K562 (cell line): Measurements from ENCODE around the gene DYNLT2B. TPM values are rescaled to one million over a fixed set of nuclear protein-coding genes. Genes with fewer than 3 reads are reported as not detected.
A peak's percentile ranks its signal among the peaks of the same experiment; 100 is the strongest.

Source experiments
- BHLHE40 ChIP-seq: IDR thresholded peaks from 2 replicates; pipeline ENCODE4 v1.6.1; 2011; ENCODE audit warnings: low read length, improper control_type of control experiment
- CEBPZ ChIP-seq: fragments of 150-350 bp; IDR thresholded peaks from 2 replicates; pipeline ENCODE4 v1.6.1; 2014; ENCODE audit warnings: low read depth, mild to moderate bottlenecking, low read length, borderline replicate concordance
- HDAC8 ChIP-seq: fragments of 450-650 bp; IDR thresholded peaks from 2 replicates; pipeline ENCODE4 v1.6.1; 2016; ENCODE audit warnings: mild to moderate bottlenecking, missing genetic modification characterization, moderate library complexity, missing compliant biosample characterization
- HDGF ChIP-seq: fragments of 450-650 bp; IDR thresholded peaks from 2 replicates; pipeline ENCODE4 v1.6.1; 2016
- LARP7 ChIP-seq: fragments of 450-650 bp; IDR thresholded peaks from 2 replicates; pipeline ENCODE4 v1.6.1; 2016
- MCM7 ChIP-seq, 2 experiments: fragments of 450-650 bp; IDR thresholded peaks; 2 replicates each; pipeline ENCODE4 v1.6.1; 2016 to 2018
- NFIC ChIP-seq: fragments of 450-650 bp; IDR thresholded peaks from 2 replicates; pipeline ENCODE4 v1.6.1; 2017; ENCODE audit warnings: mild to moderate bottlenecking, inconsistent platforms
- NRF1 ChIP-seq, 2 experiments: fragments of 450-650 bp; IDR thresholded peaks in 1 of 2; conservative IDR thresholded peaks in 1 of 2; 2 replicates each; pipeline ENCODE4 v1.6.1; 2014; ENCODE audit warnings: mild to moderate bottlenecking in 2 of 2
- PHF20 ChIP-seq: fragments of 450-650 bp; IDR thresholded peaks from 2 replicates; pipeline ENCODE4 v1.6.1; 2018; ENCODE audit not compliant: partially characterized antibody
- POLR2AphosphoS5 ChIP-seq: IDR thresholded peaks from 2 replicates; pipeline ENCODE4 v1.6.1; 2011; ENCODE audit warnings: mild to moderate bottlenecking, low read depth, low read length, moderate library complexity; ENCODE audit not compliant: control insufficient read depth, insufficient read depth
- PYGO2 ChIP-seq: fragments of 450-650 bp; IDR thresholded peaks from 2 replicates; pipeline ENCODE4 v1.6.1; 2016; ENCODE audit warnings: mild to moderate bottlenecking, missing genetic modification characterization, moderate library complexity, missing compliant biosample characterization
- RBFOX2 ChIP-seq: fragments of 200-400 bp; formaldehyde crosslinking; IDR thresholded peaks from 2 replicates; pipeline ENCODE4 v1.6.1; 2017; ENCODE audit warnings: low read depth, mild to moderate bottlenecking, low read length, moderate library complexity
- STAT5A ChIP-seq: IDR thresholded peaks from 2 replicates; pipeline ENCODE4 v1.6.1; 2012; ENCODE audit warnings: low read length, inconsistent platforms, borderline replicate concordance
- TCF15 ChIP-seq: fragments of 250-450 bp; sonication (Bioruptor Pico); IDR thresholded peaks from 2 replicates; pipeline ENCODE4 v1.8.0; 2022; ENCODE audit warnings: moderate library complexity, mild to moderate bottlenecking, inconsistent platforms
- ZBTB33 ChIP-seq: sonication (generic); formaldehyde crosslinking; IDR thresholded peaks from 2 replicates; pipeline ENCODE4 v1.8.1; 2023; ENCODE audit warnings: mild to moderate bottlenecking, missing genetic modification reagents
- polyA plus RNA-seq, 8 experiments: library from polyadenylated mRNA; depleted of rRNA in 4 of 8; stranded (reverse) in 5 of 8; unstranded in 3 of 8; fragments of >200 nt; fragmentation: Nextera tagmentation in 2 of 8; fragmentation: Illumina TruSeq in 1 of 8; extraction: Ambion mirVana in 2 of 8; extraction: Trizol in 1 of 8; gene quantifications; 2 replicates each; pipeline versions ENCODE4 v1.2.1 to v1.2.3, GENCODE V29; 2011 to 2014; ENCODE audit warnings: inconsistent platforms in 1 of 8, missing spikeins in 1 of 8
- total RNA-seq, 7 experiments: library from RNA; depleted of rRNA in 6 of 7; stranded (reverse); fragments of >200 nt in 6 of 7; fragmentation: Illumina TruSeq in 2 of 7; extraction: Trizol in 2 of 7; gene quantifications; 2 replicates each; pipeline versions ENCODE4 v1.2.1 to v1.2.3, GENCODE V29; 2011 to 2021; ENCODE audit warnings: low replicate concordance in 1 of 7

DYNLT2B gene
- total and polyA plus RNA-seq, 9 of the 15 experiments (the other 6 are each of a cell fraction or from before 2014, with no cell fraction given): 6.5 to 19.9 (median 8.7) TPM

- no peak; the same call in 1 of the 2 replicates for TF ChIP-seq CEBPZ
- TF ChIP-seq HDAC8: peak; percentile 36; the same call in 1 of the 2 replicates
- TF ChIP-seq TCF15 (CRISPR knock-in tag): no peak
- TF ChIP-seq STAT5A: peak; percentile 21; the same call in 1 of the 2 replicates
- peak; percentile 30 to 55 for TF ChIP-seq NRF1 (conservative IDR thresholded peaks at IDR 0.05 in 1 of 2, IDR thresholded peaks at IDR 0.05 in 1 of 2)
- TF ChIP-seq ZBTB33 (CRISPR knock-in tag): peak; percentile 51; the same call in 1 of the 2 replicates
- TF ChIP-seq NFIC: peak; percentile 30
- peak; percentile 96 for TF ChIP-seq RBFOX2
- peak in 1 of 2 experiments; percentile 48; a peak in 1 of 4 replicates for TF ChIP-seq MCM7 (IDR thresholded peaks at IDR 0.05)
- TF ChIP-seq POLR2AphosphoS5: peak; percentile 92
- TF ChIP-seq LARP7: peak; percentile 42; the same call in 1 of the 2 replicates
- TF ChIP-seq PYGO2: no peak
- peak; percentile 88; the same call in 1 of the 2 replicates for TF ChIP-seq HDGF
- no peak; the same call in 1 of the 2 replicates for TF ChIP-seq BHLHE40
- TF ChIP-seq PHF20: peak; percentile 92
Observed at GRCh38 chr3:196287440-196288140, 30.4 kb downstream of the DYNLT2B start, which contains the start of gene PCYT1A (continued).
